H1 (cell line): ENCODE measurements around the gene TRIM10. TPM values are rescaled to one million over a fixed set of nuclear protein-coding genes. Genes with fewer than 3 reads are reported as not detected.

Experiments used
- CTCF ChIA-PET: fragments of 300-600 bp; sonication (Branson Sonifier 250); formaldehyde crosslinking; loops from one replicate; lab custom pipeline; 2021; ENCODE audit not compliant: partially characterized antibody; lab: Charles Lee
- POLR2A ChIA-PET: fragments of 300-600 bp; sonication (Branson Sonifier 250); formaldehyde crosslinking; loops from one replicate; lab custom pipeline; 2021; ENCODE audit warnings: inconsistent platforms; ENCODE audit not compliant: partially characterized antibody; lab: Charles Lee
- DNase-seq, 2 experiments: peaks; one replicate each; pipeline versions ENCODE4 v3.0.0 to v3.0.0-alpha.2; 2010 to 2022; ENCODE audit warnings: low spot score in 2 of 2, low read depth in 1 of 2, mixed read lengths in 1 of 2
- FAIRE-seq: peaks from 2 replicates; lab custom pipeline; 2011; peaks lifted over from hg19 to GRCh38; lab: Jason Lieb, UNC
- H2AFZ ChIP-seq: 2 replicates; pipeline ENCODE4 v1.8.1; 2012; ENCODE audit warnings: low read length, inconsistent platforms
- H2AK5ac ChIP-seq: 2 replicates; pipeline ENCODE4 v1.6.1; 2013; ENCODE audit warnings: low read depth, low read length
- H2BK120ac ChIP-seq: replicated peaks from 2 replicates; pipeline ENCODE3; 2013; ENCODE audit warnings: low read depth, low read length, inconsistent platforms
- H2BK12ac ChIP-seq: 2 replicates; pipeline ENCODE4 v1.6.1; 2013; ENCODE audit warnings: low read depth, low read length
- H2BK15ac ChIP-seq: 2 replicates; pipeline ENCODE4 v1.6.1; 2013; ENCODE audit warnings: low read length
- H2BK20ac ChIP-seq: 2 replicates; pipeline ENCODE4 v1.6.1; 2013; ENCODE audit warnings: low read length
- H2BK5ac ChIP-seq: 2 replicates; pipeline ENCODE4 v1.6.1; 2013; ENCODE audit warnings: low read depth, low read length
- H3K14ac ChIP-seq: 2 replicates; pipeline ENCODE4 v1.6.1; 2013; ENCODE audit warnings: inconsistent platforms; ENCODE audit not compliant: insufficient read length
- H3K18ac ChIP-seq: 2 replicates; pipeline ENCODE4 v1.6.1; 2013; ENCODE audit warnings: low read length; ENCODE audit errors: extremely low read depth
- H3K23ac ChIP-seq: 2 replicates; pipeline ENCODE4 v1.6.1; 2013; ENCODE audit warnings: inconsistent platforms; ENCODE audit not compliant: insufficient read length
- H3K23me2 ChIP-seq: 2 replicates; pipeline ENCODE4 v1.6.1; 2013; ENCODE audit warnings: low read depth, low read length
- H3K27ac ChIP-seq: 2 replicates; pipeline ENCODE4 v1.6.1; 2011; ENCODE audit warnings: low read depth, low read length, inconsistent platforms
- H3K27me3 ChIP-seq, 4 experiments: replicated peaks in 1 of 4; 1 replicate in 1 of 4; 2 replicates in 3 of 4; pipeline versions ENCODE4 v1.6.1 to v1.8.1; 2011 to 2013; ENCODE audit warnings: low read length in 3 of 4, mild to moderate bottlenecking in 3 of 4, inconsistent platforms in 2 of 4, mixed read lengths in 2 of 4, moderate library complexity in 1 of 4; ENCODE audit not compliant: control insufficient read depth in 3 of 4, insufficient read depth in 3 of 4; ENCODE audit errors: extremely low read depth in 1 of 4
- H3K36me3 ChIP-seq, 4 experiments: 2 replicates each; pipeline versions ENCODE4 v1.6.1 to v1.8.1; 2011 to 2013; ENCODE audit warnings: mild to moderate bottlenecking in 4 of 4, low read length in 3 of 4, moderate library complexity in 2 of 4, control low read depth in 1 of 4, inconsistent platforms in 1 of 4; ENCODE audit not compliant: insufficient read depth in 4 of 4, control insufficient read depth in 2 of 4
- H3K4ac ChIP-seq: replicated peaks from 2 replicates; pipeline ENCODE3; 2013; ENCODE audit warnings: low read length, low read depth, mixed read lengths, inconsistent platforms; ENCODE audit not compliant: insufficient read length
- H3K4me1 ChIP-seq, 4 experiments: replicated peaks in 1 of 4; 1 replicate in 1 of 4; 2 replicates in 3 of 4; pipeline versions ENCODE4 v1.6.1 to v1.8.1; 2011 to 2013; ENCODE audit warnings: low read length in 3 of 4, inconsistent platforms in 2 of 4, mixed read lengths in 1 of 4; ENCODE audit not compliant: insufficient read depth in 4 of 4, control insufficient read depth in 3 of 4
- H3K4me2 ChIP-seq, 2 experiments: 2 replicates each; pipeline versions ENCODE4 v1.6.1 to v1.8.1; 2011 to 2013; ENCODE audit warnings: low read depth in 2 of 2, low read length in 2 of 2, control low read depth in 1 of 2, inconsistent platforms in 1 of 2, mild to moderate bottlenecking in 1 of 2; ENCODE audit not compliant: insufficient read depth in 1 of 2
- H3K4me3 ChIP-seq, 4 experiments: fragments of 200-600, 300-600 bp in 1 of 4; sonication (generic), shearing (Covaris generic), sonication (Bioruptor Twin) in 1 of 4; 2 replicates each; pipeline versions ENCODE4 v1.5.1 to v1.8.1; 2011 to 2016; ENCODE audit warnings: low read length in 4 of 4, low read depth in 3 of 4, control low read depth in 2 of 4, inconsistent platforms in 2 of 4, mild to moderate bottlenecking in 2 of 4, mixed read lengths in 1 of 4, moderate library complexity in 1 of 4; ENCODE audit not compliant: insufficient read depth in 2 of 4; ENCODE audit errors: extremely low read depth in 1 of 4
- H3K56ac ChIP-seq: replicated peaks from 2 replicates; pipeline ENCODE3; 2013; ENCODE audit warnings: low read depth, mild to moderate bottlenecking, mixed read lengths, low read length, inconsistent platforms; ENCODE audit not compliant: insufficient read length
- H3K79me1 ChIP-seq: 2 replicates; pipeline ENCODE4 v1.6.1; 2013; ENCODE audit warnings: low read depth, low read length, control low read depth
- H3K79me2 ChIP-seq, 2 experiments: 2 replicates each; pipeline versions ENCODE4 v1.6.1 to v1.8.1; 2012 to 2013; ENCODE audit warnings: low read length in 2 of 2, mild to moderate bottlenecking in 2 of 2, inconsistent platforms in 1 of 2; ENCODE audit not compliant: insufficient read depth in 2 of 2, control insufficient read depth in 1 of 2
- H3K9ac ChIP-seq, 4 experiments: replicated peaks in 1 of 4; 1 replicate in 1 of 4; 2 replicates in 3 of 4; pipeline versions ENCODE4 v1.6.1 to v1.8.1; 2011 to 2013; ENCODE audit warnings: low read depth in 3 of 4, low read length in 3 of 4, control low read depth in 2 of 4, mild to moderate bottlenecking in 2 of 4, moderate library complexity in 2 of 4, inconsistent platforms in 1 of 4; ENCODE audit errors: extremely low read depth in 1 of 4
- H3K9me3 ChIP-seq, 2 experiments: 2 replicates each; pipeline versions ENCODE4 v1.6.1 to v1.8.1; 2012 to 2013; ENCODE audit warnings: mild to moderate bottlenecking in 2 of 2, moderate library complexity in 2 of 2, control low read depth in 1 of 2, inconsistent platforms in 1 of 2, low read depth in 1 of 2, low read length in 1 of 2, mixed read lengths in 1 of 2; ENCODE audit not compliant: insufficient read depth in 2 of 2
- H4K20me1 ChIP-seq, 2 experiments: replicated peaks in 1 of 2; 2 replicates each; pipeline versions ENCODE3 to v1.8.1; 2011 to 2013; ENCODE audit warnings: inconsistent platforms in 2 of 2, low read length in 2 of 2, mild to moderate bottlenecking in 1 of 2; ENCODE audit not compliant: insufficient read depth in 2 of 2, control insufficient read depth in 1 of 2
- H4K5ac ChIP-seq: 2 replicates; pipeline ENCODE4 v1.6.1; 2013; ENCODE audit warnings: low read length, low read depth, mixed read lengths, inconsistent platforms; ENCODE audit not compliant: insufficient read length
- H4K8ac ChIP-seq: 2 replicates; pipeline ENCODE4 v1.8.0; 2013; ENCODE audit warnings: mild to moderate bottlenecking, moderate library complexity, low read length, inconsistent platforms; ENCODE audit not compliant: insufficient read depth; ENCODE audit errors: extremely low read depth
- H4K91ac ChIP-seq: replicated peaks from 2 replicates; pipeline ENCODE3; 2013; ENCODE audit warnings: low read length, mixed read lengths, inconsistent platforms; ENCODE audit not compliant: insufficient read length
- CTBP2 ChIP-seq: IDR thresholded peaks from 2 replicates; pipeline ENCODE4 v1.7.0; 2011; ENCODE audit warnings: borderline replicate concordance, mild to moderate bottlenecking, moderate library complexity, mixed read lengths, low read length; ENCODE audit not compliant: insufficient read depth, insufficient read length
- RFX5 ChIP-seq: IDR thresholded peaks from 2 replicates; pipeline ENCODE4 v1.6.1; 2011; ENCODE audit warnings: low read depth, low read length, improper control_type of control experiment, borderline replicate concordance
- SIN3A ChIP-seq, 2 experiments: IDR thresholded peaks in 1 of 2; conservative IDR thresholded peaks in 1 of 2; 2 replicates each; pipeline ENCODE4 v1.6.1; 2011 to 2012; ENCODE audit warnings: low read length in 2 of 2, improper control_type of control experiment in 1 of 2, low read depth in 1 of 2, mild to moderate bottlenecking in 1 of 2
- TAF7 ChIP-seq: optimal IDR thresholded peaks from 2 replicates; pipeline ENCODE3; 2011; ENCODE audit warnings: low read depth, mild to moderate bottlenecking, inconsistent platforms, low read length, moderate library complexity, borderline replicate concordance
- WGBS, 2 experiments: shearing (Covaris generic) in 1 of 2; methylation state at CpG; one replicate each; pipeline versions ENCODE4 v1.1.6 to v1.1.7; 2013 to 2015; ENCODE audit warnings: low lambda C conversion rate in 2 of 2, mixed read lengths in 2 of 2, inconsistent platforms in 1 of 2, low coverage in 1 of 2, missing lambda C conversion rate in 1 of 2; ENCODE audit not compliant: insufficient replicate concordance in 2 of 2, insufficient coverage in 1 of 2, insufficient read length in 1 of 2; ENCODE audit errors: extremely low coverage in 1 of 2, missing lambda C conversion rate in 1 of 2; 5-methylcytosine and 5-hydroxymethylcytosine counted together
- polyA plus RNA-seq, 7 experiments: library from polyadenylated mRNA; depleted of rRNA in 3 of 7; stranded (reverse) in 5 of 7; unstranded in 2 of 7; fragments of >200 nt in 5 of 7; fragments of 200-250 nt in 2 of 7; gene quantifications; 1 replicate in 5 of 7; 2 replicates in 1 of 7; 4 replicates in 1 of 7; pipeline versions ENCODE4 v1.2.1 to v1.2.3, GENCODE V29; 2011 to 2013; ENCODE audit warnings: missing spikeins in 2 of 7, mixed read lengths in 2 of 7
- total RNA-seq: library from RNA; stranded (reverse); fragmentation: NEBNext Ultra II Directional; extraction: Animal tissue kit (Norgen Biotek cat#: 25700); gene quantifications from 2 replicates; pipeline ENCODE4 v1.2.1, GENCODE V29; 2021

TRIM10 gene
- total and polyA plus RNA-seq, 2 of the 8 experiments (the other 6 are each of a cell fraction or from before 2014, with no cell fraction given): 0.06 TPM; not detected in 1

GRCh38 chr6:30143780-30144179, 17.2 kb downstream of the TRIM10 start:
- H4K5ac ChIP-seq: no peak overlapping the region
- H3K4me2 ChIP-seq: no peak overlapping the region
- no peak overlapping the region for H3K27ac ChIP-seq
- no peak overlapping the region for H2BK12ac ChIP-seq
- no peak overlapping the region for H2AFZ ChIP-seq
- H3K14ac ChIP-seq: no peak overlapping the region
- no peak overlapping the region for H4K91ac ChIP-seq
- ChIA-PET CTCF (interaction anchor here (0.7 to 5.4 kb wide), 5 partner anchors 10 to 107 kb away, joined by 3 to 27 read pairs (median 3); no protein-coding TSS in a partner anchor), POLR2A (no interaction called here)
- no peak overlapping the region for H3K23ac ChIP-seq
- H2BK120ac ChIP-seq: no peak overlapping the region
- no peak overlapping the region for H3K56ac ChIP-seq
- H3K4me1 ChIP-seq: peaks cover 0 to 4% (median 0%) of the 10 kb centered on the region in 4 experiments; a peak in 2 of 7 replicates
- H3K18ac ChIP-seq: no peak overlapping the region
- H3K9ac ChIP-seq: no peak overlapping the region
- FAIRE-seq (no peak), DNase-seq (no peak)
- no peak overlapping the region for H2BK20ac ChIP-seq
- no peak overlapping the region for H4K8ac ChIP-seq
- TF ChIP-seq TAF7: no peak
- no peak for TF ChIP-seq CTBP2
- no peak for TF ChIP-seq SIN3A (conservative IDR thresholded peaks at IDR 0.05 in 1 of 2, IDR thresholded peaks at IDR 0.05 in 1 of 2; ENCODE audit: low read depth in 1 of 2, low read length in 2 of 2)
- TF ChIP-seq RFX5: no peak
- WGBS, 2 experiments: 93% methylated on average over 2 of the region's 2 CpGs; no CpG with 5 or more reads in 1 of the 2 experiments
- no peaks in the 10 kb centered on the region for H3K36me3 ChIP-seq
- 0 out of 7 replicates have a peak, but pooled peaks cover 0 to 3% (median 0%) of the 10 kb centered on the region in 4 experiments for H3K27me3 ChIP-seq
- no peaks in the 10 kb centered on the region for H3K79me1 ChIP-seq
- no peak overlapping the region for H2BK5ac ChIP-seq
- H4K20me1 ChIP-seq: no peaks in the 10 kb centered on the region
- H3K79me2 ChIP-seq: no peaks in the 10 kb centered on the region
- no peak overlapping the region for H3K4me3 ChIP-seq
- H3K9me3 ChIP-seq: no peaks in the 10 kb centered on the region
- H2AK5ac ChIP-seq: no peak overlapping the region
- H3K4ac ChIP-seq: no peak overlapping the region
- H2BK15ac ChIP-seq: no peak overlapping the region
- no peaks in the 10 kb centered on the region for H3K23me2 ChIP-seq
